Activated CD4-positive, alpha-beta T cell treated with anti-CD3 and anti-CD28 coated beads, Interleukin-2, amount 50 U/mL, for 48 hours (primary cell): ENCODE data around the gene MCF2L2.
"Not testable (repeated sequence)": the region's sequence is repeated elsewhere in the genome, so short reads cannot be mapped to it uniquely, and the experiment has no call there.

Experiments
- DNase-seq, 2 experiments: peaks; one replicate each; pipeline ENCODE4 v3.0.0-alpha.2; 2020

Gene MCF2L2

DNA sequence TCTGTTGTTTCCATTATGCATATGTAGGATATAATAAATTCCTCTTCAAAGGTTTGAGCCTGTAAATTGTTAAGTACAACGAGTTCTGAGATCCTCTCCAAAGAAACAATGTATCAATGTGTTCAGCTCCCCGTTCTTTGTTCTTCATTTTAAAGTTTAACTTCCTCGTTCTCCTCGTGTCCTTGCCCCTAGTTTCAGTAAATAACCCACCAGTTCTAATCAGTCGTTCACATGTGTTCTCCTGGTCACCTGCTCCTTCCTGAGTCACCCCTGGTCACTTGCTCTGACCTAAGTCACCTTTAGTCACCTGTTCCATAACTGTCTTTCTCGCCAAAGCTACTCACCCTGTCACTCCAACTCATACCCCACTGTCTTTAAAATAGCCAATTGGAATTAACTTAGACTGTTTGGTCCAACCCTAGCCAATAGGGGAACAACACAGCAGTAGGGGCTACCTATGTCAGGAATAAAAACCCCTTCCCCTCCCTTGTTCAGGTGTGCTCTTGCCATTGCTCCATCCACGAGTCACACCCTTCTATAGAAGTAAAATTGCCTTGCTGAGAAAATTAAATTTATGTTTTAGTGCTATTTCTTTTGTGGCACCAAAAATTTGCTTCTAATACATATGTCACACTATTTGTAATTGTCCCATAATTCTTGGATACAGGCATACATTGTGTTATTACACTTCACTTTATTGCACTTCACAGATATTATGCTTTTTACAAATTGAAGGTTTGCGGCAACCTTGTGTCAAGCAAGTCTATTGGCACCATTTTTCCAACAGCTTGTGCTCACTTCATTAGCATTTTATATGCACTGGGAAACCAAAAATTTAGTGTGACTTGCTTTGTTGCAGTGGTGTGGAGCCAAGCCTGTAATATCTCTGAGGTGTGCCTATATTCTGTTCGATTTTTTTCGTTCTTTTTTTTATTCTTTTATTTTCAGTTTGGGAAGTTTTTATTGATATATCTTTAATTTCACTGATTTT is 15.3 kb upstream of the MCF2L2 start:
- no peak for DNase-seq

DNA sequence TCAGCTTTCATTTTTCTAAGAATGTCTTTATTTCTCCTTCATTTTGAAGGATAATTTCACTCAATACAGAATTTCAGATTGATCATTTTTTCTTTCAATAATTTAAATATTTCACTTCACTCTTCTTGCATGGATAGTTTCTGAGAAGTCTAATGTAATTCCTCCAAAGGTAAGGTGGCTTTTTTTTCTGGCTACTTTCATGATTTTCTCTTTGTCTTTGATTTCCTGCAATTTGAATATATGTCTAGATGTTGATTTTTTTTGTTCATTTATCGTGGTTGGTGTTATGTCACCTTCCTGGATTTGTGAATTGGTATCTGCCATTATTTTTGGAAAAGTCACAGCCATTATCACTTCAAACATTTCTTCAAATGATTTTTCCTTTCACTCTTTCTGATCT is 14.6 kb upstream of the MCF2L2 start:
- no peak for DNase-seq

DNA sequence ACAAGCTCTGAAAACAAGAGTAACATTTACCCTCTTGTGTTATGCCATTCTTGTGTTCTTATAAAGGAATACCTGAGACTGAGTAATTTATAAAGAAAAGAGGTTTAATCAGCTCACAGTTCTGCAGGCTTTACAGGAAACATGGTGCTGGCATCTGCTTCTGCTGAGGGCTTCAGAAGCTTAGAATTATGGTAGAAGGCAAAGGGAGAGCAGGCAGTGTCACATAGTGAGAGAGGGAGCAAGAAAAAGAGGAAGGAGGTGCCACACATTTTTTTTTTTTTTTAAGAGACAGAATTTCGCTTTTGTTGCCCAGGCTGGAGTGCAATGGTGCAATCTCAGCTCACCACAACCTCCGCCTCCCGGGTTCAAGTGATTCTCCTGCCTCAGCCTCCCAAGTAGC is 12.1 kb upstream of the MCF2L2 start:
- DNase-seq = not testable (repeated sequence)

DNA sequence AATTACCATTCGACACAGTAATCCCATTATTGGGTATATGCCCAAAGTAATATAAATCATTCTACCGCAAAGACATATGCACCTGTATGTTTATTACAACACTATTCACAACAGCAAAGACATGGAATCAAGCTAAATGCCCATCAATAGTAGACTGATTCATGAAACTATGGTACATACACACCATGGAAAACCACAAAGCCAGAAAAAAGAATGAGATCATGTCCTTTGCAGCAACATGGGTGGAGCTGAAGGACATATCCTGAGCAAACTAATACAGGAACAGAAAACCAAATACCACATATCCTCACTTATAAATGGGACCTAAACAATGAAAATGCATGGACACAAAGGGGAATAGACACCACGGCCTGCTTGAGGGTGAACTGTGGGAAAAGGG is 11.1 kb upstream of the MCF2L2 start:
- DNase-seq = no peak

DNA sequence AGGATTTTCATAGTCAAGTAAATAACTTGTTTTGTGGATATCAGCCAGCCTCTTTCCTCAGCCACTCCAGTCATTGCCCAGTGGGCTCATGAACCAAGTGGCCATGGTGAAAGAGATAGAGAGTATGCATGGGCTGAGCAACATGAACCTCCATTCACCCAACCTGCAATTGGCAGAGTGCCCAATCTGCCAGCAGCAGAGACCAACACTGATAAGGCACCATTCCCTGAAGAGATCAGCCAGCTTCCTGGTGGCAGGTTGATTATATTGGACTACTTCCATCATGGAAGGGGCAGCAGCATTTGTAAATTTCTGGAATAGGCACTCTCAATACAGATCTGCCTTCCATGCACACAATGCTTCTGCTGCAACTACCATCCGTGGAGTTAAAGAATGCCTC is 10.3 kb upstream of the MCF2L2 start:
- no peak for DNase-seq

DNA sequence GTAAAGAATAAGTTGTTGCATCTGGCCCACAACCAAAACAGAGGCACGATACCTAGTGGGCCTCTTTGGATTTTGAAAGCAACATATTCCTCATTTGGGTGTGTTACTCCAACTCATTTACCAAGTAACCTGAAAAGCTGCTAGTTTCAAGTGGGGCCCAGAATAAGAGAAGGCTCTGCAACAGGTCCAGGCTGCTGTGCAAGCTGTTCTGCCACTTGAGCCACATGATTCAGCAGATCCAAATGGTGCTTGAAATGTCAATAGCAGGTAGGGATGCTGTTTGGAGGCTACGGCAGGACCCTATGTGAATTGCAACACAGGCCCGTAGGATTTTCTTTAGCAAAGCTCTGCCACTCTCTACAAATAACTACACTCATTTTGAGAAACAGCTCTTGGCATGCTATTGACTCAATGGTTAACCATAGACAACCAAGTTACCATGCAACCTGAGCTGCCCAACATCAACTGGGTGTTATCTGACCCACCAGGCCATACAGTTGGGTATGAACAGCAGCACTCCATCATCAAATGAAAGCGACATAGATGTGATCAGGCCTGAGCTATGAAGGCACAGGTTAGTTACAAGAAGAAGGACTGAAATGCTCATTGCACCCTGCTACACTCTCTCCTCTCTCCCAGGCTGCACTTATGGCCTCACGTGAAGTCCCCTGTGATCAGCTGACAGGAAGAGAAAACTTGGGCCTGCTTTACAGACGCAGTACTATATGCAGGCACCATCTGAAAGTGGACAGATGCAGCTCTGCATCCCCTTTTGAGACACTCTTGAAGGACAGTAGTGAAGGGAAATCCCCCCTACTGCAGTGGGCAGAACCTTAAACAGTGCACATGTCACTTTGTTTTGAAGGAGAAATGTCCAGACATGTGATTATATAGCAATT is 9.5 kb upstream of the MCF2L2 start:
- no peak for DNase-seq

DNA sequence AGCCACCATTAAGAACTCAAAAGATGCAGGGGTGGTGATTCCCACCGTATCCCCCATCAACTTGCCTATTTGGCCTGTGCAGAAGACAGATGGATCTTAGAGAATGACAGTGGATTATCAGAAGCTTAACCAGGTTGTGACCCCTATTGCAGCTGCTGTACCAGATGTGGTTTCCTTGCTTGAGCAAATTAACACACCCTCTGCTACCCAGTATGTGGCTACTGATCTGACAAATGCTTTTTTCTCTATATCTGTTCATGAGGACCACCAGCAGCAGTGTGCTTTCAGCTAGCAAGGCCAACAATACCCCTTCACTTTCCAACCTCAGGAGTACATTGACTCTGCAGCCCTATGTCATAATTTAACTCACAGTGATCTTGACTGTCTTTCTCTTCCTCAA is 8.6 kb upstream of the MCF2L2 start:
- no peak for DNase-seq

DNA sequence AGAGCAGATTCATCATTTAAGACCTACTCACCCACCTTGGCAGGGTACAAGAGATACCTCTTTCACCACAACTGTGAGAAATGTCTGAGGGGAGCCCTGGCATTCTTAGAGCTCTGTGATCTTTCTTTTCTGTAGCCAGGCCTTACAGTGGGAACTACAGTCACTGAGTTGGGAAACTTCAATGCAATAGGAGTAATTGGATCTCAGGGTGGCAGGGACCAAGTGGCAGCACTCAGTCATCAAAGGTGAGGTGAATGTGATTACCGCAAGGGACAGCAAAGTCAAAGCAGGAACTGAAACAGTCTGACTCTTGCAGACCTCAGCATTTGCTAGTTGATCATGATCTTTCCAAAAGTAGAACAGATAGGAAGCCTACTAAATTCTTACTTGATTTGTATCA is 7.2 kb upstream of the MCF2L2 start:
- DNase-seq = peak; percentile 34 to 49

DNA sequence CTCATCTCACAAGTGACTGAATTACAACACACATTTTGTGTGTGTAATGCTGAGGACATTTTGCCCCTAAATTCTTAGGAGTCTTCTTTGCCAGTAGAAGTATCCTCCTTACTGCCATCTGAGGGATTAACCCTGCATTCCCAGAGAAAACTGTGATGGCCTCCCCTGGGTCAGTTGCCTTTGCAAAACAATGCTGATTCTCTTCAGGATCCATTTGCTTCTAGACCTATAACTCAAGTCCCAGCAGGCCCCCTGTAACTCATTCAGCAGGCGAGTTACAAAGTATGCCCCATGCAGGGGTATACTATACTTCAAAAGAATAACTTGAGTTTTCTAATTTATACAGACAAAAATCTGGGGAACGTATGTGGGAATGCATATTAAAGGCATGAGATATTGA is 6.6 kb upstream of the MCF2L2 start:
- no peak for DNase-seq

DNA sequence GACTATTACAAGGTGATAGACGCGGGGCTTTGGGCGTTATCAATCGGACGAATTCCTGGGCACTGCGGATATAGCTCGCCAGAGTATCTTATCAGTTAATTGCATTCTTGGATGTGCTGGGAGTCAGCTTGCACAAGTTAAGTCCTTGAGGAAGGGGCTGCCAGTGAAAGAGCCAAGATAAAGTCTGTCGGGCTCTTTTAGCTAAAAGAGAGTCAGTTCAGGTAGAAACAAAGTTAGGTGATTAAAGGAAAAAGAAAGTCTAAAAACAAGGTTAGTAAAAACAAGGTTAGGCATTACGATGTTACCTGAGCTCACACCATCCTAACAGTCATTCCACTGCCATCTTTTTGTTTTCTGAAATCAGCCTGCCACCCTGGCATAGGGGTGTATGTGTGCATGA is 6.1 kb upstream of the MCF2L2 start:
- DNase-seq = no peak

DNA sequence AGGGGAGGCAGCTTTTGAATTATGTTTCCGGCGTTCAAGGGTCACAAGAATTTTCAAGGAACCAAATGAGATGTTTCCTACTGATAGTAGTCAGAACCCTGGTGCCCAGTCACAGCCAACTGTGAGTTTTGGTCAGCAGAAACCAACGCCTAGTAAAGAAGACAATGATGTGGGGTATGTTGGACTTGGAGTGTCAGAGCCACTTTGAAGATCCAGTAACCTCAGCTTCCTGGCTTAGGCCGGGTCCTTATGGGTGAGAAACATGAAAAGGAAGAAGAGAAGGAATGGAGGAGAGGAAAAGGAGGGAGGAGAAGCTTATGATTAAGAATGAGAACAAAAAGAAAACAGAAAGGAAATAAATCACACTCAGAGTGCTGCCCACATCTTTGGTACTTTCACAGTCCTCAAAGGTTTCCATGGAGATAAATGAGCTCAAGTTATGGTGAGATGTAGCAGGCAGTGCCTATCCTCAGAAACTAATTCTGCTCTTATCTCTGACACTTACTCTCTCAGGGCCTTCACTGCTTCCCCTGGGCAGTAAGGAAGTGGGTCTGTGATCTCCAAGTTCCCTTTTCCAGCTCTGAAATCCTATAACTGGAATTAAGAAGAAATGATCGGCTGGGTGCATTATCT is 2.0 kb upstream of the MCF2L2 start:
- DNase-seq = peak; percentile 21 to 49

DNA sequence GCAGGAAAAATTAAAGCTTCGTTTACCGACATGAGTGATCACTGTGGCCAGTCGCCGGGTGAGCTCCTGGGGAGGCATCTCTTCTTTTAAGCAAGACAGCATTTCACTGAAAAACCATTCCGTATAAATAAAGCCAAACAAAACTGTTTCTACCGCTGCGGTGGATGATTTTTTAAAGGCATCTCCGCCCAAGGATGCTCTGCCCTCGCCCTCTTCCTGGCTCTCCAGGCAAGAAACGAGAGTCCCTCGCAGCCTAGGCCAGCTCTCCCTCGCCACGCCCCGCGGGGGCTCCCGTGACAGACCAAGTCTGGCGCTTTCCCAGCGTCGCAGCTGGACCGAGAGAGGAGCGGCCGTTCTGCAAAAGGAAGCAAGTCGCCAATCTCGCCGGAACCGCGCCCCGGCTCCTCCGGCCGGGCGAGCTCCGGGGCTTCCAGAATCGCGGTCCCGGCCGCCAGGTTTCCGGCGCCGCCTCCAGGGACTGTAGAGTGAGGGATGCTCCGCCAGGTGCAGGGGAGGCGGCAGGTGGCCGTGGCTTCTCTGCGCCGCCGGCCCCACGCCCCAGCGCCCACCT is 458 bp downstream of the MCF2L2 start:
- peak; percentile 49 to 57 for DNase-seq

DNA sequence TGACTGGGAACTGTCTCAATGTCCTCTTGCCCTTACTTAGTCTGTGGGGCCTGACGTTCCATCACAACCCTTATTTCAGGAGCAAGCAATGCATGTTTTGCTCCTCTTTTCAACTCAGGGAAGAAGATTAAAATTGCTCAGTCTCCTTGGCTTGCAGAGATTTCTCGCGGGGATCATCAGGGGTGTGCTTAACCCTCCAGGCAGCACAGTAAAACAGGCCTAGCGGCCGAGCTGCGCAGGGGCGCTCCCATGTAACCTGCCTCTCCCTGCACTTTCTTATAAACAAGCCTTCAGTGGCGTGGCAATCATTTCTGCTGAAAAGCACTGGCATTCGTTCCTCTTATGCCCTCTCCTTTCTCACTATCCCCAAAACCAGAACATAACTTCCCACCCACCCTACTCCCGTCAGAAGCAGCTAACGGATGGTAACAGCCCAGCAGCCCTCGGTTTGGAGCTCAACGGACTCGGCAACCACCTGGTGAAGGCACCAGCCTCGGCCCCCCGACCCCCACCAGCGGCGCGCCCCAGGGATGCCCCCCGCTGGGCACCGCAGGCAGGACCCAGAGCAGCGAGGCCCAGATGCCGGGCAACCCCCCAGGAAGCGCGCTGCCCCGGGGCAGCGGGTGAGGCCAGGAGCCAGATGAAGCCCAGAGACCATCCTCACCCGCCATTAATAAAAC is 1.1 kb downstream of the MCF2L2 start:
- DNase-seq = no peak

DNA sequence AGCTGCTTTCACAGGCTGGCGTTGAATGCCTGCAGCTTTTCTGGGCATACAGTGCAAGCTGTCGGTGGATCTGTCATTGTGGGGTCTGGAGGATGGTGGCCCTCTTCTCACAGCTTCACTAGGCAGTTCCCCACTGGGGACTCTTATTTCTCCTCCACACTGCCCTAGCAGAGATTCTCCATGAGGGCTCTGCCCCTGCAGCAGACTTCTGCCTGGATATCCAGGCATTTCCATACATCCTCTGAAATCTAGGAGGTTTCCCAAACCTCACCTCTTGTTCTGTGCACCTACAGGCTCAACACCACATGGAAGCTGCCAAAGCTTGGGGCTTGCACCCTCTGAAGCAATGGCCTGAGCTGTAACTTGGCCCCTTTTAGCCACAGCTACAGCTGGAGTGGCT is 9.6 kb downstream of the MCF2L2 start:
- not testable (repeated sequence) for DNase-seq

DNA sequence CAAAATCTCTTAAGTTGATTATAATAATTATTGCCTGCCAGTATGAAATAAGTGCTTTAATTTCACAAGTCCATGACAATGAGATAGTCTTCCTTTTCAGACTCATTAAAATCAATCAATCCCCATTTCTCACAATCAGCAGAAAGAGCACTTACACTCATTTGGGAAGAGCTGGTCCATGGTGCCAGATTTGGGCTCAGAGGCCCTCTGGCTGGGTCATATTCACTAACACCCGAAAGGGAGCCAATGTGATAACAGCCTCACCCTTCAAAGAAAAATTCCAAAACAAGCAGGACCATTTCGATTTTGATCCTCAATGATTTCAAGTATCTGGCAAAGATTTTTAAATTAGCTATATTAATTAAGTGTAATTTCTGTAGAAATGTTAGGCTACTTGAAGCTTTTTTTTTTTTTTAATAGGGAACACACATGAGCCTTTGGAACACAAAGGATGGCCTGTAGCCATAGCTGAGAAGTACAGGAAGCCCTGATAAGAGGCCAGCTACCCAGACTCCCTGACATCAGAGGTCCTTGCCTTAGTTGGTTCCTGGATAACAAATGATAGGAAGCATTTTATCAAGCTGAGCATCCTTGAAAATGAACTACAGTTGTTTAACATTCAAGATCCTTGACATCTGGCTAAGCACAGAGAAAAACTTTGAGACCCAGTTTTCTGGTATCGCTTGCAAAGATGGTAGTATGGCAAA is 17.1 kb downstream of the MCF2L2 start:
- DNase-seq = no peak

DNA sequence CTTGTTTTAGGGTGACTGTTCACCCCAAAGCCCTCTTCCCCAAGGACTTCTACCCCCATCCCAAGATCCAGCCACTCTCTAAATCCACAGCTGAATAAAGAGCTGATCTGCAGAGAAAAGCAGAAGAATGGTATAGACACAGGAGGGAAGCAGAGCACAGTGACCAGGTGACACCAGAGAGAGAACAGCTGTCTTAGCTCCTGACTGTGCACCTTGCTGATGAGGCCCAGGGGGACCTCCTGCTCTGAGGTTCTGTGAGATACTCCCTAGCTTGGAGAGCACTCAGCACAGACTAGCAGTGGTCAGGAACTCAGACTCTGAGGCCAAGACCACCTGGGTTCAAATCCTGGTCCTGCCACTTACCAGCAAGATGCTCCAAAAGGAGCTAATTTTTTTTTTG is 17.7 kb downstream of the MCF2L2 start:
- no peak for DNase-seq

DNA sequence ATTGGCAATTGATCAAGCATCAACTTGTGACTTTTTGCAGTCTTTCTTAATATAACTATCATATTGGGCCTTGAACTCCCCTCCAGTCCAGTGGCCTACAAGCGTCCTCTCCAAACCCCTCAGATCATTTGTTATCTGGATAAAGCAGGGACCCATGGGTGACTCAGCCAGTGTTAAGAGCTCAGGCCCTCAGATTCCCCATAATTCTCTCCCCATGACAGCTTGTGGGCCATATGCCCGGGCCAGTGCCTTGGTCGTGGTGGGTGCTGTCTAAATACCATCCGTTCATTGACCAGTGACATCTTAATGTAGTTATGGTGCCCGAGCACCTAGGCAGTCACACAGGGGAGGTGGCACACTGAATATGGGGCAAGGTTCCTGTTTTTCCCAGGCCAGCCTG is 18.1 kb downstream of the MCF2L2 start:
- DNase-seq = no peak

DNA sequence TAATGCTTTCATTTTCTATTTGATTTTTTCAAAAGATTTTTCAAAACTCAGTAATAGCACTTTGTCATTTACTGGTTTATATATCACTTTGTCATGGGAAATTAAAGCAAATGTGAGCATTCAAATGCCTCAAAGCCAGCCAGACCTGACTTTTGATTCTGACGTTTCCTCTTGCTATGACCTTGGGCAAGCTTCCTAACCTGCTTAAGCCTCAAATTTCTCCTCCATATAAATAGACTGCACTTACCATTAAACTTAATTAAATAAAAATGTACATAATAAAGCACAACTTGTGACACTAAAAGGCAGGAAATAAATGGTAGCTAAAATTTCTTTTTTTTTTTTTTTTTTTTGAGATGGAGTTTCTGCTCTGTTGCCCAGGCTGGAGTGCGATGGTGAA is 19.2 kb downstream of the MCF2L2 start:
- no peak for DNase-seq

DNA sequence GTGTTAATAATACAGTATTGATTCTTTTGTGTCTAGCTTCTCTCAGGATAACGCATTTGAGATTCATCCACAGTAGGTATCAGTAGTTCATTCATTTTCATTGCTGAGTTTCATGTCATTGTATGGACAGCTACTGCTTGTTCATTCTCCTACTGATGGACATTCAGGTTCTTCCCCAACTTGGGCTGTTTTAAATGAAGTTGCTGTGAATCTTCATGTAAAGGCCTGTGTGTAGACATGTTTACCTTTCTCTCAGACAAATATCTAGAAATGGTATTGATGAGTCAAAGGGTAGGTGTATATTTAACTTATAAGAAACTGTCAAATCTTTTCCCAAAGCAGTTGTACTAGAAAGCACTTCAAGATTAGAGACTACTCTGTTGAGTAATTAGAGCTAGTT is 26.7 kb downstream of the MCF2L2 start:
- DNase-seq = no peak

DNA sequence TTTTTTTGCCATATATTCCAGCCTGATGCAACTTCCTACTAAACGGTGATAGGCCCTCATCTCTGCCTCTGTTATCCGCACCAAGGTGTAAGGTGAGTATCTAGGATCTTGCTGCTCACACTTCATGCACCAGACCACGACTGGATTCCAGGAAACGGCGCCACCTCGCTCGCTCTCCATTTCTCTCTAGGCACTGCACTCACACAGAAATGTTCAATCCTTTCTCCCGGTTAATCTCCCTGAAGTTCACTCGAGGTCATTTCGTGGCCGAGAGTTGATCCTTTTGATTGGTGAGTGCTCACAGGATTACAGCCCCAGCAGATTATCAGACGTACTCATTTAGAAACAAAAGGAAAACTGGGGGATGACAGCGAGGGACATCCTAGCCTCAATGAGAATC is 28.1 kb downstream of the MCF2L2 start:
- DNase-seq = no peak

DNA sequence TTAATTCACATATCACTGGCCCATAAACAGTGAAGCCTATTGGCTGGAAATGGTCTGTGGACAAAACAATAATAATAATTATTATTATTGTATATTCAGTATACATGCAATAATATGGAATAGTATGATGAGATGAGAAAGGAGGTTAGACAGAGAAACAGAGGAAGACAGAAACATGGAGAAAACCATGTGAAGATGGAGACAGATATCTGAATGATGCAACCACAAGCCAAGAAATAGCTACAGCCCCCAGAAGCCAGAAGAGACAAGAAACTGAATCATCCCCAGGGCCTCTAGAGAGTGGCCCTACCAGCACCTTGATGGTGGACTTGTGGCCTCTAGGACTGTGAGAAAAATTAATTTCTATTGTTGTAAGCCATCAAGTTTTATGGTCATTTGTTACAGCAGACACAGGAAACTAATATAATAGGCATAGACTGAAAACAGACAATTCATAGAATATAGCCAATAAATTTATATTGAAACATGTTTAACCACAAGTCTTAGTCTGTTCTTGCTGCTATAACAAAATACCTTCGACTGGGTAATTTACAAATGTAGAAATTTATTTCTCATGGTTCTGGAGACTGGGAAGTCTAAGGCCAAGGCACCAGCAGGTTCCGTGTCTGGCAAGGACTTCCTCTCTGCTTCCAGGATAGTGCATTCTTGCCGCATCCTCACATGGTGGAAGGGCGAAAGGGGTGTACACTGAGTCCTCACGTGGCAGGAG is 31.6 kb downstream of the MCF2L2 start:
- DNase-seq = no peak
